GM12873 (cell line): ENCODE data around the gene MZF1.
A peak's percentile ranks its signal among the peaks of the same experiment; 100 is the strongest.

Source experiments
- TF ChIP-seq, protein P1 (sequence below): IDR thresholded peaks from 2 replicates; pipeline ENCODE4 v1.5.1; 2012; ENCODE audit warnings: low read depth, mild to moderate bottlenecking, moderate library complexity, low read length, control low read depth; ENCODE audit not compliant: insufficient read depth; ENCODE audit errors: missing control alignments

MZF1 gene

GRCh38 chr19:58572818-58573657 is at the start of gene MZF1:
MZF1 (minus strand) TSS chr19:58573335; CDS start chr19:58571389, 1,946 bp downstream.
- TF ChIP-seq, protein P1, sequence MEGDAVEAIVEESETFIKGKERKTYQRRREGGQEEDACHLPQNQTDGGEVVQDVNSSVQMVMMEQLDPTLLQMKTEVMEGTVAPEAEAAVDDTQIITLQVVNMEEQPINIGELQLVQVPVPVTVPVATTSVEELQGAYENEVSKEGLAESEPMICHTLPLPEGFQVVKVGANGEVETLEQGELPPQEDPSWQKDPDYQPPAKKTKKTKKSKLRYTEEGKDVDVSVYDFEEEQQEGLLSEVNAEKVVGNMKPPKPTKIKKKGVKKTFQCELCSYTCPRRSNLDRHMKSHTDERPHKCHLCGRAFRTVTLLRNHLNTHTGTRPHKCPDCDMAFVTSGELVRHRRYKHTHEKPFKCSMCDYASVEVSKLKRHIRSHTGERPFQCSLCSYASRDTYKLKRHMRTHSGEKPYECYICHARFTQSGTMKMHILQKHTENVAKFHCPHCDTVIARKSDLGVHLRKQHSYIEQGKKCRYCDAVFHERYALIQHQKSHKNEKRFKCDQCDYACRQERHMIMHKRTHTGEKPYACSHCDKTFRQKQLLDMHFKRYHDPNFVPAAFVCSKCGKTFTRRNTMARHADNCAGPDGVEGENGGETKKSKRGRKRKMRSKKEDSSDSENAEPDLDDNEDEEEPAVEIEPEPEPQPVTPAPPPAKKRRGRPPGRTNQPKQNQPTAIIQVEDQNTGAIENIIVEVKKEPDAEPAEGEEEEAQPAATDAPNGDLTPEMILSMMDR = peak; percentile 16

DNA sequence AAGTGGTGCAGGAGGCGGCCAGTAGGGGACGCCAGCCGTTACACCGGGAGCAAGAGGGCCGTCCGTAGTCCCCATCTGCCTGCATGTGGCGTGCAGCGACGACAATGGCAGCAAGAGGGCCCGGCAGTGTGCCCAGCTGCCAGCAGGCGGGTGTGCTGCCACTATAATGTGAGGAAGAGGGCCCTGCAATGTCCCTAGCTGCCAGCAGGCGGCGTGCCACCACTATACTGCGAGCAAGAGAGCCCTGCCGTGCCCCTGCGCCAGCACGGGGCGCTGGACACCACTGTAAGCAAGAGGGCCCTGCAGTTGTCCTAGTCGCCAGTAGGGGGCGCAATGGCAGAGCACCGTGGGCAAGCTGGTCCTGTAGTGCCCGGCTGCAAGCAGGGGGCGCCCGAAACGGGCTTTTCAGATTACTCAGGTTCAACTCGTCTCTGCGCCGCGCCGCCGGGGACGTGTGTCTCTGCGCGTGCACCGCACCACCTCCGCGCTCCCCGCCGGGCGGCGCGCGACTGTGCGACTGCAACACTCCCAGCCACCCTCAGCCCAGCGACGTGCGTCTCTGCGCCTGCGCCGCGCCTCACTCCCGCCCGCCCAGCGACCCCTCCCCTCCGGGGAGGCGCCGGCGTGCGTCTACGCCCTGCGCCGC is 33.2 kb upstream of the MZF1 start:
- TF ChIP-seq, protein P1 = peak; percentile 42

DNA sequence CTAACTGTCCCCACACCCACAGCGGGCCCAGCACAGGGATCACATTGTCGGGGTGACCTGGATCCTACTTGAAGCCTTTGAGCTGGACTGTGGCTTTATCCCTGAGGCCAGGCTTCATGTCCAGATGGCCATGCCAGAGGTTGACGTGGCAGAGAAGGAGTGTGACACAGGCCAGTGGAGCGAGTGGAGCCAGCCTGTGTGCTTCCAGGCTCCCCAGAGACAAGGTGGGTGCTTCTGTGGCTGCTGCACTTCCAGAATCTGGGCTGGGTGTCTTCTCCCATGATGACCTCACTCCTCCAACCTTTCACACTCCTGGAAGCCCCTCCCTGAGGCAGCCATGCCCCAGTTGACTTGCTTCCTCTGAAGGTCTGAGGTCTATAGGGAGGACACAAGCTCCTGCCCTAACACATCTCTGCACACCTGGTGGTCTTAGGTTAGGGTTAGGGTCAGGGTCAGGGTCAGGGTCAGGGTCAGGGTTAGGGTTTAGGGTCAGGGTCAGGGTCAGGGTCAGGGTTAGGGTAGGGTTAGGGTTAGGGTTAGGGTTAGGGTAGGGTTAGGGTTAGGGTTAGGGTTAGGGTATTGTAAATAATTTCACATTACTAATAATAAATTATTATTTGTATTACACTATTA is 13.1 kb upstream of the MZF1 start:
- TF ChIP-seq, protein P1 = no peak

- TF ChIP-seq, protein P1 = no peak
Measured at GRCh38 chr19:58585442-58586132, 12.5 kb upstream of the MZF1 start.

DNA sequence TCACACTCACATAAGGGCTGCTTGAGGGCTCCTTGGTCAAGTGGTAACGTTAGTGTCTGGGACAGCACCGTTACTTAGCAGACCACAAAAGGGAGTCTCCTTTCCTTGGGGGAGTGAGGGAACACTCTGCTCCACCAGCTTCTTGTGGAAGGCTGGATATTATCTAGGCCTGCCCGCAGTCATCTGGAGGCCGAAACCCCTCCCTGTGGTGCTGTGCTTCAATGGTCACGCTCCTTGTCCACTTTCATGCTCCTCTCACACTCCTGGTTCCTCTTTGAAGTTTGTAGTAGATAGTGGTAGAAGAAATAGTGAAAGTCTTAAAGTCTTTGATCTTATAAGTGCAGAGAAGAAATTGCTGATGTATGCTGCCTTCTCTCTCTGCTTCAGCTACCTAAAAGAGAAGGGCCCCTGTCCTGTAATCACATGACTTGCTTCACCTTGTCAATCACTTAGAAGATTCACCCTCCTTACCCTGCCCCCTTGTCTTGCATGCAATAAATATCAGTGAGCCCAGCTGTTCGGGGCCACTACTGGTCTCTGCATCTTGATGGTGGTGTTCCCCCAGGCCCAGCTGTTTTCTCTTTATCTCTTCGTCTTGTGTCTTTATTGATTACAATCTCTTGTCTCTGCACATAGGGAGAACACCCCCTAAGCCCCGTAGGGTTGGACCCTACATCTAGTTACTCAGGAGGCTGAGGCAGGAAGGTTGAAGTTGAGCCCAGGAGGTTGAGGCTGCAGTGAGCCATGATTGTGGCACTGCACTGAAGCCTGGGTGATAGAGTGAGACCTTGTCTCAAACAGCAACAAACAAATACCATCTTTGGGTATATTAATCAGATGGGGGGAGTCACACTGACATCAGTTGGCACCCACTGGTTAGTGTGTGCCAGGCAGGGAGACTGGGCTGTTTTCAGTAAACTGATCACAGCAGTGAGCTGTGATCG is 11.6 kb upstream of the MZF1 start:
- TF ChIP-seq, protein P1 = no peak

DNA sequence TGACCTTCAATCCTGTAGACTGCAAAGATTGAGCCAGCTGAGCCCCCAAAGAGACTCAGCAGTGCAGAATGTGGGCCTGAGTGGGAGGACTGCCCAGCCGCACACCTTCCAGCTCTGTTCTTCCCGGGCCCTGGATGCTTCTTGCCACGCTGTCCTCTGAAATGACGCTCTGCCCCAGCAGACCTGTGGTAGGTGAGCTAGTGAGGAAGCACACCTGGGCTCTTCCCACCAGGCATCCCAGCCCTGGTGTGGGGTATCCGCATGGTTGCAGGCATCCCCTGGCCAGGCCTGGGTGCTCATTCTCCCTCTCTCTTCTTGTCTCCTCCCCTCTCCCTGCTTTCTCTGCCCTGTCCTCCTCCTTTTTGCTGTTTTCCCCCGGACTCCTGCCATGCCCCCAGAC is 9.8 kb upstream of the MZF1 start:
- TF ChIP-seq, protein P1 = no peak
